Astrocyte (in vitro differentiated cells and primary cell): ENCODE results near the gene ADM.

Experiments
- CTCF ChIP-seq: IDR thresholded peaks from 2 replicates; pipeline ENCODE4 v1.5.1; 2011; ENCODE audit warnings: low read depth, mild to moderate bottlenecking, inconsistent platforms, low read length, moderate library complexity; ENCODE audit not compliant: insufficient read depth
- EZH2 ChIP-seq: IDR thresholded peaks from 2 replicates; pipeline ENCODE4 v1.6.1; 2012; ENCODE audit warnings: mild to moderate bottlenecking, low read length, inconsistent platforms; ENCODE audit not compliant: insufficient read depth

GRCh38 chr11:10268746-10269488, 36.0 kb upstream of the ADM start:
- TF ChIP-seq EZH2: no peak
- no peak for TF ChIP-seq CTCF
